Right lobe of liver (tissue), 4 donors: ENCODE results near the gene KIT.

Source experiments
- CTCF ChIP-seq, 4 donors: fragments of 200-600 bp in 3 of 4; fragments of 450-650 bp in 1 of 4; IDR thresholded peaks; one replicate each; pipeline versions ENCODE4 v1.5.1 to v1.8.0; 2016 to 2022; ENCODE audit warnings: antibody characterized with exemption in 4 of 4, mild to moderate bottlenecking in 2 of 4
- POLR2A ChIP-seq: fragments of 450-650 bp; IDR thresholded peaks from one replicate; pipeline ENCODE4 v1.6.1; 2017; ENCODE audit warnings: antibody characterized with exemption, mild to moderate bottlenecking
- donor health status: DM: no; HTN: no; CAD: no.
- donor health status: DM: no; HTN: no; CAD: no.
- donor health status: DM: no; HTN: yes; CAD: no.

GRCh38 chr4:54750341-54750740 is 92.6 kb downstream of the KIT start:
- TF ChIP-seq CTCF (IDR thresholded peaks at IDR 0.05) (no peak), POLR2A (no peak)
